Measurements from ENCODE around the gene CCDC47. TPM values are rescaled to one million over a fixed set of nuclear protein-coding genes. Genes with fewer than 3 reads are reported as not detected.
A peak's percentile ranks its signal among the peaks of the same experiment; 100 is the strongest.

CCDC47 gene
- total and polyA plus RNA-seq, 2 of the 4 experiments (the other 2 are of a cell fraction) = 45.7 to 62.0 TPM

GRCh38 chr17:63816669-63817068 is 43.3 kb upstream of the CCDC47 start:
- Histone ChIP-seq H3K18ac (ENCODE audit: low read depth, low read length) (no peak overlapping the region; the same call in 1 of the 2 replicates), H3K4me1 (ENCODE audit: control insufficient read depth, insufficient read depth, low read length) (peaks cover 20% of the 10 kb centered on the region), H2AK9ac (replicated peaks; ENCODE audit: low read depth, low read length, poor library complexity) (peak overlapping the region; percentile 20), H4K8ac (ENCODE audit: low read depth in 2 of 2, low read length in 2 of 2) (peak overlapping the region in 1 of 2 experiments; percentile 65; a peak in 2 of 4 replicates), H2BK15ac (ENCODE audit: low read depth, low read length) (no peak overlapping the region; the same call in 2 of the 3 replicates), H3K23ac (ENCODE audit: low read depth, low read length) (peak overlapping the region; percentile 59; the same call in 1 of the 2 replicates), H3K27me3 (ENCODE audit: control insufficient read depth, insufficient read depth, low read length) (no peaks in the 10 kb centered on the region), H2BK5ac (ENCODE audit: low read depth, low read length, poor library complexity, severe bottlenecking) (peak overlapping the region; percentile 87), H3K9me3 (ENCODE audit: control insufficient read depth, insufficient read depth, low read length) (no peaks in the 10 kb centered on the region), H3K36me3 (ENCODE audit: control insufficient read depth, insufficient read depth, low read length) (peaks cover 81% of the 10 kb centered on the region), H2AK5ac (ENCODE audit: low read depth, low read length) (0 out of 2 replicates have a peak overlapping the region, but pooled peaks have one; percentile 76), H3K4me2 (ENCODE audit: low read depth, low read length) (peak overlapping the region; percentile 78), H4K20me1 (ENCODE audit: insufficient read depth, low read length) (peaks cover 26% of the 10 kb centered on the region), H4K91ac (ENCODE audit: insufficient read depth, low read depth, low read length) (peak overlapping the region; percentile 53), H3K9me1 (ENCODE audit: insufficient read depth, low read length) (peaks cover 15% of the 10 kb centered on the region), H4K5ac (ENCODE audit: low read depth, low read length) (peak overlapping the region; percentile 43; the same call in 1 of the 2 replicates), H3K14ac (replicated peaks; ENCODE audit: low read depth, low read length) (peak overlapping the region; percentile 42), H3K56ac (ENCODE audit: extremely low read depth, insufficient read depth, low read length) (peak overlapping the region; percentile 62), H2AFZ (replicated peaks; ENCODE audit: low read length, poor library complexity) (no peak overlapping the region), H3K27ac (ENCODE audit: insufficient read depth, low read length) (peak overlapping the region; percentile 68), H2BK20ac (ENCODE audit: low read depth, low read length) (no peak overlapping the region), H3K79me1 (ENCODE audit: low read depth in 1 of 2, low read length in 2 of 2) (peaks cover 37 to 64% of the 10 kb centered on the region in 2 experiments), H2BK120ac (ENCODE audit: low read depth, low read length) (peak overlapping the region; percentile 66; the same call in 1 of the 2 replicates), H3K9ac (ENCODE audit: low read depth, low read length) (peak overlapping the region; percentile 46; the same call in 1 of the 2 replicates), H3K4ac (ENCODE audit: low read depth, low read length) (peak overlapping the region; percentile 73), H3K4me3 (ENCODE audit: insufficient read depth, low read depth, low read length) (no peak overlapping the region)
- TF ChIP-seq CEBPB (IDR thresholded peaks at IDR 0.05; ENCODE audit: low read depth, low read length) = no peak
- TF ChIP-seq CTCF (conservative IDR thresholded peaks at IDR 0.05; ENCODE audit: low read depth, low read length) = no peak
- TF ChIP-seq BHLHE40 (IDR thresholded peaks at IDR 0.05; ENCODE audit: low read depth, low read length) = no peak
- no peak for TF ChIP-seq MAZ (IDR thresholded peaks at IDR 0.05; ENCODE audit: borderline replicate concordance, low read depth, low read length)
- no peak for TF ChIP-seq RCOR1 (IDR thresholded peaks at IDR 0.05; ENCODE audit: insufficient replicate concordance, low read length)
- TF ChIP-seq NFE2L2 (IDR thresholded peaks at IDR 0.05; ENCODE audit: low read depth, low read length) = no peak
- TF ChIP-seq MAFK (IDR thresholded peaks at IDR 0.05; ENCODE audit: low read depth, low read length) = no peak
- TF ChIP-seq USF2 (IDR thresholded peaks at IDR 0.05; ENCODE audit: low read depth, low read length) = no peak
- no peak for TF ChIP-seq RFX5 (IDR thresholded peaks at IDR 0.05; ENCODE audit: low read depth, low read length)
- TF ChIP-seq SMC3 (IDR thresholded peaks at IDR 0.05; ENCODE audit: low read depth, low read length) = no peak
- TF ChIP-seq MXI1 (IDR thresholded peaks at IDR 0.05; ENCODE audit: borderline replicate concordance, low read depth, low read length) = no peak
- no peak for TF ChIP-seq ELK1 (IDR thresholded peaks at IDR 0.05; ENCODE audit: borderline replicate concordance, low read depth, low read length)
- no peak for TF ChIP-seq FOS (IDR thresholded peaks at IDR 0.05; ENCODE audit: low read depth, low read length)
- no peak for TF ChIP-seq RAD21 (IDR thresholded peaks at IDR 0.05; ENCODE audit: low read length)
- TF ChIP-seq POLR2A (IDR thresholded peaks at IDR 0.05; ENCODE audit: low read depth, low read length) = no peak
- no peak for TF ChIP-seq CHD1 (IDR thresholded peaks at IDR 0.05; ENCODE audit: low read depth, low read length)
- dilution Hi-C loops (cut with HindIII; ENCODE audit: low sequenced_read_pairs, unreplicated experiment) = no loop called here
- 60% methylated on average over 3 of the region's 4 CpGs; no CpG with 5 or more reads in 1 of the 2 experiments for WGBS, 2 experiments (ENCODE audit: extremely low coverage in 2 of 2, insufficient read length in 1 of 2)
- DNase-seq (peak; percentile 81), ATAC-seq (ENCODE audit: low read depth) (peak; percentile 83)
- intact Hi-C loops (cut with micrococcal nuclease) = no loop called here
- in situ Hi-C loops (cut with MboI; ENCODE audit: low sequenced_read_pairs) = no loop called here
- no TSS peak for BruUV-seq (replicated peaks)
- ChIA-PET POLR2A (ENCODE audit: unreplicated experiment) (interaction anchor here (0.6 kb wide), 2 partner anchors 17 to 19 kb away, joined by 3 read pairs; no protein-coding TSS in a partner anchor), CTCF (interaction anchor here (1.4 kb wide), 1 partner anchor 18 kb away, joined by 5 read pairs; no protein-coding TSS in a partner anchor)
